Panc1 (cell line): Measurements from ENCODE around the gene CEP128.

ENCODE experiments used
- CTCF ChIP-seq: fragments of 450-650 bp; IDR thresholded peaks from 2 replicates; pipeline ENCODE4 v1.5.1; 2017; ENCODE audit warnings: mild to moderate bottlenecking
- POLR2AphosphoS5 ChIP-seq: IDR thresholded peaks from 2 replicates; pipeline ENCODE4 v1.6.1; 2012; ENCODE audit warnings: mild to moderate bottlenecking, low read depth, low read length, moderate library complexity
- SIN3A ChIP-seq: IDR thresholded peaks from 2 replicates; pipeline ENCODE4 v1.6.1; 2012; ENCODE audit warnings: low read depth, mild to moderate bottlenecking, low read length, moderate library complexity, borderline replicate concordance; ENCODE audit not compliant: insufficient read depth
- TF ChIP-seq, protein P1 (sequence below), 2 experiments: IDR thresholded peaks; 2 replicates each; pipeline ENCODE4 v1.6.1; 2011 to 2012; ENCODE audit warnings: low read depth in 2 of 2, control low read depth in 1 of 2, low read length in 1 of 2, mild to moderate bottlenecking in 1 of 2, moderate library complexity in 1 of 2; ENCODE audit not compliant: insufficient read depth in 1 of 2

DNA sequence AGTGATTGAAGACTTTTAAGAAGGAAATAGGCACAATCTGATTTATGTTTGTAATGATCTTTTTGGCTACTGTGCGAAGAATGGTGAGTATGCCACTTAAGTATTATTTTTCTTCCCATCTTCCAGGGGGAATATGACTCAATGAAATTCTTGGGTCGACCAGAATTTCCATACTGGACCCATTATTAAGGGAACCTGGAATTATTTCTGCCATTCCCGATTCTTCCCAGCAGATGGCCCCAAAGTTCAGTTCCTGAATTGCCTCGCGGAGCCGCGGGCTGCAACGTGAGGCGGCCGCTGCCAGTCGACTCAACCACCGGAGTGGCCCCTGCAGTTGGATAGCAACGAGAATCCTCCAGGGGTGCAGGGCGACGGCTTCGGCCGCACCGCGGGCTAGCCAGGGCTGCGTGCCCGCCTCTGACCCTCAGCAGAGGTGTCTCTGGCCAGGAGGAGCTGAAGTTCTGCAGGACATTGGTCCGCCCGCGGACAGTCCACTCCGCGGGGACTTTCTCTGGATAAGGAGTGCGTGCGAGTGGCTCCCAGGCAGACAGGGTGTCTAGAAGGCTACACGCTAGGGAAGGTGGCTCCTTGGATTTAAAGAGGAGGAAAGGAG is 13.3 kb upstream of the CEP128 start:
- TF ChIP-seq CTCF (peak; percentile 82), POLR2AphosphoS5 (no peak), SIN3A (no peak)
- TF ChIP-seq, protein P1, sequence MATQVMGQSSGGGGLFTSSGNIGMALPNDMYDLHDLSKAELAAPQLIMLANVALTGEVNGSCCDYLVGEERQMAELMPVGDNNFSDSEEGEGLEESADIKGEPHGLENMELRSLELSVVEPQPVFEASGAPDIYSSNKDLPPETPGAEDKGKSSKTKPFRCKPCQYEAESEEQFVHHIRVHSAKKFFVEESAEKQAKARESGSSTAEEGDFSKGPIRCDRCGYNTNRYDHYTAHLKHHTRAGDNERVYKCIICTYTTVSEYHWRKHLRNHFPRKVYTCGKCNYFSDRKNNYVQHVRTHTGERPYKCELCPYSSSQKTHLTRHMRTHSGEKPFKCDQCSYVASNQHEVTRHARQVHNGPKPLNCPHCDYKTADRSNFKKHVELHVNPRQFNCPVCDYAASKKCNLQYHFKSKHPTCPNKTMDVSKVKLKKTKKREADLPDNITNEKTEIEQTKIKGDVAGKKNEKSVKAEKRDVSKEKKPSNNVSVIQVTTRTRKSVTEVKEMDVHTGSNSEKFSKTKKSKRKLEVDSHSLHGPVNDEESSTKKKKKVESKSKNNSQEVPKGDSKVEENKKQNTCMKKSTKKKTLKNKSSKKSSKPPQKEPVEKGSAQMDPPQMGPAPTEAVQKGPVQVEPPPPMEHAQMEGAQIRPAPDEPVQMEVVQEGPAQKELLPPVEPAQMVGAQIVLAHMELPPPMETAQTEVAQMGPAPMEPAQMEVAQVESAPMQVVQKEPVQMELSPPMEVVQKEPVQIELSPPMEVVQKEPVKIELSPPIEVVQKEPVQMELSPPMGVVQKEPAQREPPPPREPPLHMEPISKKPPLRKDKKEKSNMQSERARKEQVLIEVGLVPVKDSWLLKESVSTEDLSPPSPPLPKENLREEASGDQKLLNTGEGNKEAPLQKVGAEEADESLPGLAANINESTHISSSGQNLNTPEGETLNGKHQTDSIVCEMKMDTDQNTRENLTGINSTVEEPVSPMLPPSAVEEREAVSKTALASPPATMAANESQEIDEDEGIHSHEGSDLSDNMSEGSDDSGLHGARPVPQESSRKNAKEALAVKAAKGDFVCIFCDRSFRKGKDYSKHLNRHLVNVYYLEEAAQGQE (IDR thresholded peaks at IDR 0.05; ENCODE audit: insufficient read depth in 1 of 2, low read depth in 2 of 2, low read length in 1 of 2) = no peak
